Stimulated activated CD8-positive, alpha-beta memory T cell treated with anti-CD3 and anti-CD28 coated beads, Interleukin-4, amount 100 ng/mL, for 48 hours (primary cell): ENCODE data around the gene TAAR8.
"Not testable (repeated sequence)": the region's sequence is repeated elsewhere in the genome, so short reads cannot be mapped to it uniquely, and the experiment has no call there.

Experiments used
- DNase-seq: peaks from one replicate; pipeline ENCODE4 v3.0.0-alpha.2; 2020

TAAR8 gene

GRCh38 chr6:132548746-132549463, 3.6 kb upstream of the TAAR8 start:
- no peak for DNase-seq

GRCh38 chr6:132551214-132551613, 1.3 kb upstream of the TAAR8 start:
- DNase-seq = no peak

- not testable (repeated sequence) for DNase-seq
Measured at GRCh38 chr6:132560087-132560486, 7.6 kb downstream of the TAAR8 start.

- no peak for DNase-seq
Measured at GRCh38 chr6:132566404-132566803, 13.9 kb downstream of the TAAR8 start.

- no peak for DNase-seq
Measured at GRCh38 chr6:132567566-132567965, 15.1 kb downstream of the TAAR8 start.

- DNase-seq = no peak
Measured at GRCh38 chr6:132568611-132569010, 16.1 kb downstream of the TAAR8 start.

- DNase-seq = no peak
Measured at GRCh38 chr6:132569170-132569569, 16.7 kb downstream of the TAAR8 start.

- DNase-seq = no peak
Measured at GRCh38 chr6:132570221-132570777, 17.8 kb downstream of the TAAR8 start, which contains the start of gene TAAR6. Gene TAAR6 (plus strand): TSS chr6:132570322. CDS start chr6:132570322, 0 bp downstream.

- no peak for DNase-seq
Measured at GRCh38 chr6:132571774-132572173, 19.3 kb downstream of the TAAR8 start.

- DNase-seq = no peak
Measured at GRCh38 chr6:132584698-132585097, 32.2 kb downstream of the TAAR8 start.

GRCh38 chr6:132587424-132587823, 35.0 kb downstream of the TAAR8 start:
- DNase-seq = no peak

GRCh38 chr6:132589454-132589853, 37.0 kb downstream of the TAAR8 start, which contains the start of gene TAAR5:
Gene TAAR5 (minus strand): TSS chr6:132589741. CDS start chr6:132589686, 55 bp downstream.
- no peak for DNase-seq

GRCh38 chr6:132590362-132590761, 37.9 kb downstream of the TAAR8 start:
- DNase-seq = no peak

GRCh38 chr6:132592855-132593254, 40.4 kb downstream of the TAAR8 start:
- DNase-seq = no peak

GRCh38 chr6:132596201-132596600, 43.7 kb downstream of the TAAR8 start:
- DNase-seq = no peak

- DNase-seq = no peak
Measured at GRCh38 chr6:132598473-132598872, 46.0 kb downstream of the TAAR8 start.

- not testable (repeated sequence) for DNase-seq
Measured at GRCh38 chr6:132600900-132601299, 48.4 kb downstream of the TAAR8 start.
